NCI-H1105 treated with DMSO at 0.1 percent for 48 hours (cell line): ENCODE results near the gene METAP1.
"Not testable (repeated sequence)": the region's sequence is repeated elsewhere in the genome, so short reads cannot be mapped to it uniquely, and the experiment has no call there.

Experiments
- DNase-seq: peaks from one replicate; lab custom pipeline; 2025; lab: John Stamatoyannopoulos, UW

The METAP1 gene

GRCh38 chr4:99058228-99058627 is 62.7 kb downstream of the METAP1 start:
- DNase-seq, result no peak

- no peak for DNase-seq
Observed at GRCh38 chr4:99059550-99059949, 64.0 kb downstream of the METAP1 start.

GRCh38 chr4:99061048-99061700 is 65.7 kb downstream of the METAP1 start:
- no peak for DNase-seq

DNA sequence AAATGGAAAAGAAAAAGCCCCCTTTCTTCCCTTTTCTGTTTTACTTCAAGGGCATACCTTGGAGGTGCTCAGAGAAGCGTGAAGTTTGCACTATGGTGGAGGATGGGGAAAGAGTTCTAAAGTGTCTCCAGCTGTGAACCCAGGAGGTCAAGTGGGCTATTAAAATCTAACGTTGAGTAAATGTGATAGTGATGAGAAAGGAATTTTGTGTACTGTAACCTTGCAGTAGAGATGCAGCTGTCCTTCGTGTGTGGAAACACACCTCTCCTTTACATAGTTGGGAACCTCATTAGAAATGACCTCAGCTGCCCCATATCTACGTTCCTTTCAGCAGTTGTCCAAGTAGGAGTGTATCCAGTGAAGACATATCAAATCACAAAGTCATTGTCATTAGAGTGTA is 66.6 kb downstream of the METAP1 start:
- peak; percentile 1 for DNase-seq

DNA sequence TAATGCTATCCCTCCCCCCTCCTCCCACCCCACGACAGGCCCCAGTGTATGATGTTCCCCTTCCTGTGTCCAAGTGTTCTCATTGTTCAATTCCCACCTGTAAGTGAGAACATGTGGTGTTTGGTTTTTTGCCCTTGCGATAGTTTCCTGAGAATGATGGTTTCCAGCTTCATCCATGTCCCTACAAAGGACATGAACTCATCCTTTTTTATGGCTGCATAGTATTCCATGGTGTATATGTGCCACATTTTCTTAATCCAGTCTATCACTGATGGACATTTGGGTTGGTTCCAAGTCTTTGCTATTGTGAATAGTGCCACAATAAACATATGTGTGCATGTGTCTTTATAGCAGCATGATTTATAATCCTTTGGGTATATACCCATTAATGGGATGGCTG is 70.0 kb downstream of the METAP1 start:
- DNase-seq, result not testable (repeated sequence)

- no peak for DNase-seq
Observed at GRCh38 chr4:99067617-99068016, 72.1 kb downstream of the METAP1 start.

DNA sequence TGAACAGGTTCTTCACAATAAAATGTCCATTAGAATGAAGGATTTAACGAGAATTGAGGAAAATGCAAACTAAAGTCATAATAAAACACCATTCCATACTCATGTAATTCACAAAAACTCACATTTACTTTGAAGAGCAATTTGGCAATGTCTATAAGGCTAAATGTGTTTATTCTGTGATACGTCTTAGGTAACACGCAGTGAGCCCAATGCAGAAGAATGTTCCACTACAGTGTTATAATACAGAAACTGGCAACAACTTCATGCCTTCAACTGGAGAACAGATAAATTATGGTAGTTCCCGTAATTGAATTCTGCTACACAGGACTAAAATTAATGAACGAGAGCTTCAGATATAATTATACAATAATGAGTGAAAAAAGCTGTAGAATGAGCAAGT is 75.6 kb downstream of the METAP1 start:
- DNase-seq, result no peak

DNA sequence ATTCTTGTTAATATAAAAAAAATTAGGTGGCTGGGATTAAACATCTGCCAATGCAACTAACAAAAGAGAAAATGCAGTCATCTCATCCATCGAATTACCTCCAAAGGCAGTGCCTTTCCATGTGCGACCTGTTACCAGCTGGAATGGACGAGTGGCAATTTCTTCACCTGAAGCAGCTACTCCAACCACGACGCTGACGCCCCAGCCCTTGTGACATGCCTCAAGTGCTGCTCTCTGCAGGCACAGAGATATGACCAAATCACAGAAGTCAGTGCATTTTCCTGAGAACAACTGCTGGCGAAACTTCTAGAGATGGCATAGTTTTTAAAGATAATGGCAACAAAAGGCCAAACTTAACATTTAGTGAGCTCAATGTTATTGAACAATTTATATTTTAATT is 79.3 kb downstream of the METAP1 start:
- DNase-seq, result no peak

GRCh38 chr4:99076292-99076976 is 80.9 kb downstream of the METAP1 start:
- no peak for DNase-seq

DNA sequence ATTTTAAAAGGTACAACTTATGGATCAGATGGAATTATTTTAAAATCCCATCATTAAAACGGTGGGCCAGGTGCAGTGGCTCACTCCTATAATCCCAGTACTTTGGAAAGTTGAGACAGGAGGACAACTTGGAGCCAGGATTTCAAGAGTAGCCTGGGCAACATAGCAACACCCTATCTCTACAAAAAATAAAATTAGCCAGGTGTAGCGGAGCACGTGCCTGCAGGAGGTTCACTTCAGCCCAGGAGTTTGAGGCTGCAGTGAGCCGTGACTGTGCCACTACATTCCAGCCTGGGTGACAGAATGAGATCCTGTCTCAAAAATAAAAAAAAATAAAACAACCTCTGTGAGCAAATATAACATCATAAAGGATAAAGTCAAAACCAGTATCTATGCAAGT is 81.7 kb downstream of the METAP1 start:
- DNase-seq, result no peak

- no peak for DNase-seq
Observed at GRCh38 chr4:99078336-99078735, 82.8 kb downstream of the METAP1 start.

DNA sequence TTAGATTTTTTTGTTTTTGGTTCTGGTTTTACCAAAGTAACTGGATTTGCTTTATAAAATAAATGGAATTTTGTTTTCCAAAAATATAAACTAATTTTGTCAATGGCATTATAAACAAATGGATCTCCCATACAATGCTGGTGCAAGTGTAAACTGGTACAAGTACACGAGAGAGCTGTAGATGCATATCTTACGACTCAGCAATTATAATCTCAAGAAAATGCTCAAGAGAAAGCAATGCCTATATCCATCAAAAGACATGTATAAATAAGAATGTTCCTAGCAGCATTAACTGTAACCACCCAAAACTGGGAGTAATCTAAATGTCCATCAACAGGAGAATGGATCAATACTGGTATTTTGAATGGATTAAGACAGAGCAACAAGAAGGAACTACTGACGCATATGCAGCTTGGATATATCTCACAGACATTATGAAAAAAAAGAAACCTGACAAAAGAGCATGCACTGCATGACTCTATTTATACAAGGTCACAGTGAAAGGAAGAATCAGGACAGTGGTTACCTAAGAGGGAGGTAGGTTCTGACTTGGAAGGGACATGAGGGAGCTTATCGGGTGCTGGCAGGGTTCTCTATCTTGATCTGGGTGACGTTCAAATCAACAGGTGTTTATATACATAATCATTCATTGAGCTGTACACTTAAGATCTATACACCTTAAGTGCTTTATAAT is 83.6 kb downstream of the METAP1 start:
- no peak for DNase-seq

DNA sequence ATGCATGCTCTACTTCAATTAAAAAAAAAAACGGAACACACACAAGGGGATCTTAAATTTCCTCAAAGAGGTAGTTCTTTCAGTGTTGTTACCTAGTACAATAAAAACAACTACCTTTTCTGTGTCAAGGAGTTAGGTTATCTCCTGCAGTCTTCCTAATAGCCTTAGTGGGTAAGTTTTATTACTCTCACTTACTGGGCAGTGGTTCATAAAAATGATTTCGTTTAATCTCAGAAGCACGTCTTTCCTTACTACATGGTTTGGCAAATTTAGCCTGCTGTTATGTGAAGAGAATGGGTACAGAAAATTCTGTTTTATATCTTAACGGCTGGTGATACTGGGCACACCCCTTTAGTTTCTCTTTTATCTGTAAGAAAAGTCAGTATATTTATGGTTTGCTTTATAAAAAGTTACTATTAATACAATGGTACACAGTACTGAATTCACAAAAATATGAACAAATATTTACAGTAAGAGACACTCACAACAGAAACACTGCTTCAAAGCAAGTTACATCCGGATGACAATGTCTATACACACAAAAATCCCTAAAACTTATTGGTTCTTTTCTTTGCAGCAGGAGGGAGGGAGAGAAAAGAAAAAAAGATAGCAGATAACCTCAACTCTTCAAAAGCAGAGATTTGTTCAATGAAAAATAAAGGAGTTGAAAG is 84.2 kb downstream of the METAP1 start:
- DNase-seq, result no peak

DNA sequence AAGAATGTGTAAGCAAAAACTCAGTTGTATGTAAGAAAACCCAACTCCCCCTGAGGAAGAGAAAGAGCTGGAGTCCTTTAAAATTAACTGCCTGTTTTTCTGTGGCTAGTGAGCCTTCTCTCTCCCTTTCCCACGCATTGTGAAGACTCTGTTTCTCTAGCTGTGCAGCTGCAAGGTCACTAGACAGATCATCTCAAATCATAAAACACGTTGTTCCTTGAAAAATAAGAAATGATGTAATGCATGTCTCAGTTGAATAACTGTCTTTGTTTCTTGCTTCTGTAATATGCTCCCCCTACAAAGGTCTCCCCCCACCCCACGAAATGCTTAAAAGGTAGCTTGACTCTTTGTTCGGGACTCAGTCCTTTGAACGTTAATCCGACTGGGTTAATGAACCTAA is 85.3 kb downstream of the METAP1 start:
- not testable (repeated sequence) for DNase-seq

- DNase-seq, result no peak
Observed at GRCh38 chr4:99082192-99082591, 86.7 kb downstream of the METAP1 start.

GRCh38 chr4:99084595-99084994 is 89.1 kb downstream of the METAP1 start:
- DNase-seq, result no peak

- peak; percentile 9 for DNase-seq
Observed at GRCh38 chr4:99088023-99088449, 92.5 kb downstream of the METAP1 start.

- peak; percentile 67 for DNase-seq
Observed at GRCh38 chr4:99088481-99089365, 93.2 kb downstream of the METAP1 start, which contains the start of gene ADH5. Gene ADH5, minus strand, starts transcription at chr4:99088788. Its CDS starts 88 bp downstream, at chr4:99088700.

DNA sequence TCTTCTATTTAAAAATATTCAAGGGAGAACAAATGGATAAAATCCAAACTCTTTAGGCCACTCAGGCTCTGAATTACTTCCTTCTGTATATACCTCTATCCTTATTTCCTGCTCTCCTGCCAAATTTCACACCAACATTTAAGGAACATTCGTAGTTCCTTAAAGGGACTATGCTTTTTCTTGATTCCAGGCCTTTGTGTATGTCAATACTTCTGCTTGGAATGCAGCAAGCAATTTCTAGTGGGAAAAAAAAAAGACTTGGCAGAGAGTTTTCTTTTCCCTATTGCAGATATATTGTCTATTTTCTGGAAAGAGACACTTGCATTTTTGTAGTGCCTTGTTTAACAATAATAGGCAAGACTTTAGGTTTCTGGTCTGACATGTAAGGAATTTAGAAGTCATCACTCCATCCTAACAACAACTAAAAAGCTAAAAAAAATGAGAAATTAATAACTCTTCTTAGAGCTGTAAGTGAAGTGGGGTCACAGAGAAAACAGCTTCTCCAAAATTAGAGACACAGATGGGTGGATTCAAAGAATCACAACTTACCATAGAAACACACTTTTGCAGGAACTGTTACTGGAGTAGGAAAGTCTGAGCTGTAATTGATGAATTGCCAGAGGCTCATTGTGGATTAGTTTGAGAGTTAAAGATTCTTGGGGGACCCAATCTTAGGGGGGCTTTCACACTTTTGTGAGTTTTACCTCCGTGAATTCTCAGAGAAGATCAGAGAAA is 95.1 kb downstream of the METAP1 start:
- DNase-seq, result no peak

GRCh38 chr4:99091216-99091575 is 95.7 kb downstream of the METAP1 start:
- DNase-seq, result no peak

- not testable (repeated sequence) for DNase-seq
Observed at GRCh38 chr4:99091841-99092240, 96.3 kb downstream of the METAP1 start.
